SU-DHL-6 (cell line): ENCODE measurements around the gene PPP4R1.

Source experiments
- H2AFZ ChIP-seq: fragments of 200-600 bp; sonication (generic); 2 replicates; pipeline ENCODE4 v1.6.1; 2014; ENCODE audit warnings: low read depth, mild to moderate bottlenecking, moderate library complexity, mixed read lengths, antibody characterized with exemption, low read length; ENCODE audit not compliant: severe bottlenecking
- H3F3A ChIP-seq: fragments of 200-600 bp; shearing (Covaris generic); 2 replicates; pipeline ENCODE4 v1.6.0; 2016; ENCODE audit warnings: antibody characterized with exemption, mild to moderate bottlenecking; ENCODE audit not compliant: insufficient read depth
- H3K27ac ChIP-seq: fragments of 200-600 bp; sonication (generic); 2 replicates; pipeline ENCODE4 v1.5.1; 2016; ENCODE audit warnings: low read depth, mild to moderate bottlenecking, low read length, moderate library complexity, mixed read lengths
- H3K27me3 ChIP-seq: fragments of 200-600 bp; sonication (generic), shearing (Covaris generic); 2 replicates; pipeline ENCODE4 v1.6.0; 2014; ENCODE audit warnings: mild to moderate bottlenecking, low read length
- H3K36me3 ChIP-seq: fragments of 200-600 bp; sonication (generic); 2 replicates; pipeline ENCODE4 v1.6.1; 2014; ENCODE audit warnings: mild to moderate bottlenecking, low read length, mixed read lengths
- H3K4me2 ChIP-seq: fragments of 300-600, 200-600 bp; shearing (Covaris generic), sonication (generic); 2 replicates; pipeline ENCODE4 v1.6.0; 2014; ENCODE audit warnings: low read length, low read depth, mild to moderate bottlenecking; ENCODE audit not compliant: poor library complexity, severe bottlenecking
- H3K4me3 ChIP-seq: fragments of 200-600 bp; sonication (generic); 2 replicates; pipeline ENCODE4 v1.5.1; 2014; ENCODE audit warnings: antibody characterized with exemption, low read length, mild to moderate bottlenecking, mixed read lengths; ENCODE audit not compliant: insufficient read depth, poor library complexity, severe bottlenecking
- H3K79me2 ChIP-seq: fragments of 200-600 bp; sonication (generic); 2 replicates; pipeline ENCODE4 v1.6.1; 2014; ENCODE audit warnings: mild to moderate bottlenecking, low read length, moderate library complexity; ENCODE audit not compliant: insufficient read depth
- H3K9ac ChIP-seq: fragments of 200-600 bp; sonication (generic); 2 replicates; pipeline ENCODE4 v1.7.0; 2014; ENCODE audit warnings: mild to moderate bottlenecking, low read length
- H3K9me2 ChIP-seq: fragments of 200-600 bp; sonication (generic); replicated peaks from 2 replicates; pipeline ENCODE4 v1.6.1; 2014; ENCODE audit warnings: low read length; ENCODE audit not compliant: insufficient read depth
- H3K9me3 ChIP-seq: fragments of 200-600 bp; sonication (generic); 2 replicates; pipeline ENCODE4 v1.6.1; 2014; ENCODE audit warnings: low read length, mixed read lengths; ENCODE audit not compliant: insufficient read depth
- H4K20me1 ChIP-seq: fragments of 200-600 bp; sonication (generic); 2 replicates; pipeline ENCODE4 v1.6.1; 2014; ENCODE audit warnings: low read depth, mild to moderate bottlenecking, antibody characterized with exemption, low read length, moderate library complexity, mixed read lengths
- CTCF ChIP-seq: fragments of 200-600 bp; sonication (generic); IDR thresholded peaks from one replicate; pipeline ENCODE4 v1.5.1; 2017; ENCODE audit warnings: antibody characterized with exemption, mild to moderate bottlenecking, low read length, moderate library complexity; ENCODE audit not compliant: insufficient read depth, poor library complexity, severe bottlenecking
- EZH2phosphoT487 ChIP-seq: fragments of 200-600 bp; sonication (generic), shearing (Covaris generic); conservative IDR thresholded peaks from 2 replicates; pipeline ENCODE4 v1.6.1; 2018; ENCODE audit warnings: mild to moderate bottlenecking, antibody characterized with exemption, low read length, moderate library complexity, mixed read lengths

The PPP4R1 gene

GRCh38 chr18:9653390-9653789 lies 39.0 kb upstream of the PPP4R1 start:
- Histone ChIP-seq H3K4me3 (no peak overlapping the region), H3F3A (no peaks in the 10 kb centered on the region), H3K4me2 (no peak overlapping the region), H3K27ac (no peak overlapping the region), H4K20me1 (no peaks in the 10 kb centered on the region), H3K9me3 (no peaks in the 10 kb centered on the region), H2AFZ (no peak overlapping the region), H3K36me3 (no peaks in the 10 kb centered on the region), H3K79me2 (no peaks in the 10 kb centered on the region), H3K27me3 (no peaks in the 10 kb centered on the region), H3K9ac (no peak overlapping the region), H3K9me2 (no peaks in the 10 kb centered on the region)
- TF ChIP-seq CTCF, result no peak
- TF ChIP-seq EZH2phosphoT487, result no peak

GRCh38 chr18:9649164-9649540 lies 34.8 kb upstream of the PPP4R1 start:
- Histone ChIP-seq H3F3A (no peaks in the 10 kb centered on the region), H4K20me1 (no peaks in the 10 kb centered on the region), H3K36me3 (no peaks in the 10 kb centered on the region), H3K79me2 (no peaks in the 10 kb centered on the region), H3K9me2 (no peaks in the 10 kb centered on the region), H3K4me3 (no peak overlapping the region), H3K9me3 (no peaks in the 10 kb centered on the region), H3K9ac (no peak overlapping the region), H2AFZ (no peak overlapping the region), H3K4me2 (no peak overlapping the region), H3K27me3 (no peaks in the 10 kb centered on the region), H3K27ac (no peak overlapping the region)
- TF ChIP-seq EZH2phosphoT487 (no peak), CTCF (no peak)

- H2AFZ ChIP-seq, result no peak overlapping the region
- H4K20me1 ChIP-seq, result no peaks in the 10 kb centered on the region
- TF ChIP-seq CTCF (no peak), EZH2phosphoT487 (no peak)
- no peak overlapping the region for H3K27ac ChIP-seq
- H3K4me3 ChIP-seq, result no peak overlapping the region
- no peaks in the 10 kb centered on the region for H3K36me3 ChIP-seq
- H3K9me3 ChIP-seq, result no peaks in the 10 kb centered on the region
- no peaks in the 10 kb centered on the region for H3F3A ChIP-seq
- no peaks in the 10 kb centered on the region for H3K79me2 ChIP-seq
- no peak overlapping the region for H3K4me2 ChIP-seq
- H3K27me3 ChIP-seq, result no peaks in the 10 kb centered on the region
- no peak overlapping the region for H3K9ac ChIP-seq
- H3K9me2 ChIP-seq, result no peaks in the 10 kb centered on the region
Observed at GRCh38 chr18:9648431-9649163, 34.2 kb upstream of the PPP4R1 start.
